Nephron progenitor cell (in vitro differentiated cells): ENCODE data around the gene GOLGA6D.
"Not testable (repeated sequence)": the region's sequence is repeated elsewhere in the genome, so short reads cannot be mapped to it uniquely, and the experiment has no call there.

Experiments used
- DNase-seq: peaks from one replicate; pipeline ENCODE4 v3.0.0; 2021
- H3K27ac Mint-ChIP-seq: 2 replicates; pipeline ENCODE4 v1.8.0; 2021; ENCODE audit warnings: mild to moderate bottlenecking, moderate library complexity, mixed read lengths
- H3K27me3 Mint-ChIP-seq: 2 replicates; pipeline ENCODE4 v1.8.0; 2021; ENCODE audit warnings: mild to moderate bottlenecking, low read depth, mixed read lengths; ENCODE audit not compliant: poor library complexity
- H3K36me3 Mint-ChIP-seq: 2 replicates; pipeline ENCODE4 v1.8.0; 2021; ENCODE audit warnings: low read depth, mixed read lengths
- H3K4me1 Mint-ChIP-seq: 2 replicates; pipeline ENCODE4 v1.8.0; 2021; ENCODE audit warnings: mixed read lengths
- H3K4me3 Mint-ChIP-seq: 2 replicates; pipeline ENCODE4 v1.8.0; 2021; ENCODE audit warnings: mild to moderate bottlenecking, moderate library complexity, mixed read lengths
- H3K9me3 Mint-ChIP-seq: 2 replicates; pipeline ENCODE4 v1.8.0; 2021; ENCODE audit warnings: mild to moderate bottlenecking, moderate library complexity, mixed read lengths
- CTCF ChIP-seq: fragments of 200-600 bp; sonication (generic); IDR thresholded peaks from 2 replicates; pipeline ENCODE4 v1.5.0; 2021; ENCODE audit warnings: antibody characterized with exemption

GOLGA6D gene

GRCh38 chr15:75237316-75237982, 45.2 kb upstream of the GOLGA6D start:
- DNase-seq: no peak
- Mint-ChIP-seq H3K4me3 (no peak overlapping the region), H3K27me3 (peaks cover 17% of the 10 kb centered on the region)

GRCh38 chr15:75238150-75238549, 44.5 kb upstream of the GOLGA6D start:
- Mint-ChIP-seq H3K27ac (no peak overlapping the region), H3K36me3 (no peaks in the 10 kb centered on the region), H3K4me1 (no peaks in the 10 kb centered on the region), H3K4me3 (no peak overlapping the region), H3K27me3 (peaks cover 14% of the 10 kb centered on the region), H3K9me3 (no peaks in the 10 kb centered on the region)
- TF ChIP-seq CTCF: no peak
- no peak for DNase-seq

More at GRCh38 chr15:75237316-75237982, 45.2 kb upstream of the GOLGA6D start:
- Mint-ChIP-seq H3K9me3 (no peaks in the 10 kb centered on the region), H3K27ac (no peak overlapping the region), H3K4me1 (no peaks in the 10 kb centered on the region), H3K36me3 (no peaks in the 10 kb centered on the region)
- no peak for TF ChIP-seq CTCF

DNA sequence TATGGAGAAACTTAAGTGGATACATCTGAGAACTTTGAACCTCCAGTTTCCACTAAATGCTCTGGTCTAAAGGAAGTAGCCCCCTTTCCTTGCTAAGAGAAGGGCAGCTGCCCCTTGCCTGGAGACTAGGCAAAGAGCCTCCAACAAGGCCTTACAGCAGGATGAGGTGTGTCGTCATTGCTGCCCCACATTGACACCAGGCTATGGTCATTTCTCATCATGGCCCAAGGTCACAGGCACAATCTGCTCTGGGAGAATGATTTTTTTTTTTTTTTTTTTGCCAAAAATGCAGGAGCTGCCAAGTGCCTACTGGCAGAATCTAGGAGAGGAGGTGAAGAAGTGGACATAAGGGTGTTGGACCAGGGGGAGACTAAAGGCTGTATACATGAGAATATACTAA, 36.9 kb upstream of the GOLGA6D start:
- H3K9me3 Mint-ChIP-seq, H3K4me3 Mint-ChIP-seq, H3K36me3 Mint-ChIP-seq, DNase-seq, H3K27ac Mint-ChIP-seq: not testable (repeated sequence)
- peaks cover 27% of the 10 kb centered on the region for H3K27me3 Mint-ChIP-seq
- peaks cover 13% of the 10 kb centered on the region for H3K4me1 Mint-ChIP-seq

GRCh38 chr15:75248991-75249390, 33.6 kb upstream of the GOLGA6D start:
- H3K36me3 Mint-ChIP-seq, H3K4me3 Mint-ChIP-seq, H3K27ac Mint-ChIP-seq, DNase-seq, H3K9me3 Mint-ChIP-seq: not testable (repeated sequence)
- Mint-ChIP-seq H3K4me1 (peaks cover 13% of the 10 kb centered on the region), H3K27me3 (peaks cover 40% of the 10 kb centered on the region)

DNA sequence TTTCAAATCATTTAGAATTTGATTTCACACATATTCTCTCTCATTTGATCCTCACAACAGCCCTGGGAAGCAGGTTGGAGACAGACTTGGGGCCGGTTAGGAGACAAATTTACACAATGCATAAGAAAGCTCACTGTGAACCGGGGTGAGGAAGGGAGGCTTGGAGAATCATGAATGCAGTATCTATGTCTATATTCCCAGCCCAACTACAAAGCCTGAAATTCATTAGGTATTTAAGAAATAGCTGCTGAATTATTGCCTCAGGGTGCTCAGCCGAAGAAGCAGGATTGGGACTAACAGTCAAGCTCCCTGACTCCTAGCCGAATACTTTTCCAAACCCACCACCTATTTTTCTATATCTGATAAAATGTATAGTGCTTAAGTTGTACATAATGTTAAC, 32.9 kb upstream of the GOLGA6D start:
- Mint-ChIP-seq H3K4me1 (peaks cover 13% of the 10 kb centered on the region), H3K36me3 (no peaks in the 10 kb centered on the region), H3K4me3 (no peak overlapping the region), H3K27me3 (peaks cover 40% of the 10 kb centered on the region), H3K27ac (no peak overlapping the region), H3K9me3 (no peaks in the 10 kb centered on the region)
- TF ChIP-seq CTCF: no peak
- DNase-seq: no peak

DNA sequence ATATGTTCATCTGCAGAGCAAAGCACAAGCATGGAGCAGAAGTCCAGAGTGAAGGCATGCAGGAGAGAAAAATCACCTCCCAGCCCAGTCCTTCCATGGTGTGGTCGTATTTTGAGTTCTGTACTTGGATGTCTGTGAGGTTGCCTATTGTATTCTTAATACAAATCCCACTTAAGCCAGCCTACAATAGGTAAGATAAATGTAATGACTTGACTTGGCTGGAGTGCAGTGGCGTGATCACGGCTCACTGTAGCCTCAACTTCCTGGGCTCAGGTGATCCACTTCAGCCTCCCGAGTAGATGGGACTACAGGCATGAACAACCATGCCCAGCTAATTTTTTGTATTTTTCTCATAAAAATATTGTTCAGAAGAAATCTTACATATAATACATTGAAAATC, 31.3 kb upstream of the GOLGA6D start:
- not testable (repeated sequence) for H3K27ac Mint-ChIP-seq, DNase-seq, H3K4me3 Mint-ChIP-seq, H3K9me3 Mint-ChIP-seq, H3K36me3 Mint-ChIP-seq
- peaks cover 40% of the 10 kb centered on the region for H3K27me3 Mint-ChIP-seq
- H3K4me1 Mint-ChIP-seq: peaks cover 13% of the 10 kb centered on the region

DNA sequence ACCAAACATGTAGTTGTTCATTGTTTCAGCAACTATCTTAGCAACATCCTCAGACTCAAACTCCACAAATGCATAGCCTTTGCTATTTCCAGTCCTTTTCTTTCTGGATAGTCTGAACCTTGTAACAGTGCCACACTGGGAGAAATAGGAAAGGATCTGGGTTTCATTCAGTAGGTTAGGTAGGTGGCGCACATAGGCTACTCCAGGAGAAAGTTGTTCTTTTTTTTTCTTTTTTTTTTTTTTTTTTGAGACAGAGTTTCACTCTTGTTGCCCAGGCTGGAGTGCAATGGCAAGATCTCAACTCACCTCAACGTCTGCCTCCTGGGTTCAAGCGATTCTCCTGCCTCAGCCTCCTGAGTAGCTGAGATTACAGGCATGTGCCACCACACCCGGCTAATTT, 30.4 kb upstream of the GOLGA6D start:
- not testable (repeated sequence) for H3K36me3 Mint-ChIP-seq, H3K4me3 Mint-ChIP-seq, H3K9me3 Mint-ChIP-seq, H3K27ac Mint-ChIP-seq, DNase-seq
- Mint-ChIP-seq H3K4me1 (peaks cover 13% of the 10 kb centered on the region), H3K27me3 (peaks cover 40% of the 10 kb centered on the region)

GRCh38 chr15:75258034-75258433, 24.6 kb upstream of the GOLGA6D start, which contains the start of gene GOLGA6C:
GOLGA6C (plus strand) TSS chr15:75258334; CDS start chr15:75258599, 265 bp downstream.
- H3K4me3 Mint-ChIP-seq, H3K27me3 Mint-ChIP-seq, DNase-seq, H3K4me1 Mint-ChIP-seq, H3K9me3 Mint-ChIP-seq, H3K27ac Mint-ChIP-seq, H3K36me3 Mint-ChIP-seq: not testable (repeated sequence)

- H3K36me3 Mint-ChIP-seq, H3K4me3 Mint-ChIP-seq, DNase-seq, H3K27ac Mint-ChIP-seq, H3K27me3 Mint-ChIP-seq, H3K9me3 Mint-ChIP-seq, H3K4me1 Mint-ChIP-seq: not testable (repeated sequence)
Measured at GRCh38 chr15:75258620-75259343, 23.9 kb upstream of the GOLGA6D start.

DNA sequence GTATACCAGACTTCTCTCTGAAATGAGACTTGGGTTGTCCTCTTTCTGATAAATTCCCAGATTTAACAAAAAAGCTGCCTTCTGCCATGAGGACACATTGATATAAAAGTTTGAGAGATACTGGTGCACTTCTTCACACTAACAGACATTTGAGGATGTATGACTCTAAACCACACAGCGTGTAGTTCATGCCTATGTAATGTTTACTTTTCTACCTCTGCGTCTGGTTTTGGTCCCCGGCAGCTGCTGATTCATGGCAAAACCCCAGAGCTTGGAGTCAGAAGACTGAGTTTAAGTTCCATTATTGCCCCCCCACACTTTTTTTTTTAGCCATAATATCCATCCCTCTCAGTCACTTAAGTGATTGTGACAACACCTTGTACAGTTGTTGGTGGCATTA, 22.8 kb upstream of the GOLGA6D start:
- not testable (repeated sequence) for DNase-seq

DNA sequence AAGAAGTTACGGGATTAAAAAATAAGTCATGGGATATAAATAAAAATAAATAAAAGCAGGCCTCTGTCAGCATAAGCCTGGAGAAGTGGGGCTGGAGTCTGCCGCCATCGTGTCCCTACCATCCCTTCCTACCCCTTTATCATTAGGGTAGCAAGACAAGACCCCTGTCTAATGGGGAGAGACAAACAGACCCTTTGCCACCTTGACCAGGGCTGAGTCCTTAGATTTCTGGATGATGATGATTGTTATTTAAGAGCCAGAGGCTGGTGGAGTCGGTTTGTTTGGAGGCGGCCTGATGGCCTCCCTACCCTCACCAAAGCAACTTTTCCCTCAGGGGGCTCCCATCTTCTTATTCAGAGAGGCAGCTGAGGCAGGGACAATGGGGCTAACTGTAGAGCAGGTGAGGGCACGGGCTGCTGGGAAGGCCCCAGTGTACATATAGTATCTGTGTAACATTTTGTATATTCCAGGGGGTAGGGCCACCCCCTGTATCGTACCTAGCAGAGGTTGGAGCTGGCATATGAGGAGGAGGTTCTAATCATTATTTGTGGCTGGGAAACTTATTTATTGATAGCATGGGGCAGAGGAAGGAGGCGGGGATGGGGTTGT, 8.8 kb upstream of the GOLGA6D start:
- H3K27ac Mint-ChIP-seq, H3K4me3 Mint-ChIP-seq, H3K36me3 Mint-ChIP-seq, H3K27me3 Mint-ChIP-seq, H3K4me1 Mint-ChIP-seq, DNase-seq, H3K9me3 Mint-ChIP-seq: not testable (repeated sequence)

More for the DNA sequence above, 22.8 kb upstream of the GOLGA6D start:
- H3K9me3 Mint-ChIP-seq, H3K4me1 Mint-ChIP-seq, H3K27ac Mint-ChIP-seq, H3K4me3 Mint-ChIP-seq, H3K36me3 Mint-ChIP-seq, H3K27me3 Mint-ChIP-seq: not testable (repeated sequence)
